ENCODE measurements around the gene DLK2. TPM values are rescaled to one million over a fixed set of nuclear protein-coding genes. Genes with fewer than 3 reads are reported as not detected.

Gene DLK2
- total and polyA plus RNA-seq, 10 donors, result 0.12 to 0.68 (median 0.42) TPM; not detected in 2

DNA sequence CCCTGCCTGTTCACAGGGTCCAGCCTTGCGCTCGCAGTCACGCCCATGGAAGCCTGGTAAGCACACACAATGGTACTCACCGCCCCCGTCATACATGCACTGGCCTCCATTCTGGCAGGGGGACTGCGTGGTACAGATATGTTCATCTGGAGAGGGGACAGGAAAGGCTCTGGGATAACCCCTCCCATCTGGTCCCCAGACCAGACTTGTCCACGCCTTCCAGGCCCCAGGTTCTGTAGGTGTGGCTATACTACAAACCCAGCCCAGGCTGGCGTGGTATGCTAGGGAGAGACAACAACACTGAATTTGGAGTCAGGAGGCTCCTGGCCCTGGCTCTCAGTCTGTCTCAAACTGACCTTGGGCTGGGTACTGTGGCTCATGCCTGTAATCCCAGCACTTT lies 3.4 kb downstream of the DLK2 start:
- Histone ChIP-seq H3K36me3 (peaks cover 0 to 66% (median 51%) of the 10 kb centered on the region in 6 donors), H3K27me3 (replicated peaks in 1 of 7) (peaks cover 0 to 25% (median 15%) of the 10 kb centered on the region in 7 donors), H3K4me1 (peaks cover 0 to 27% (median 20%) of the 10 kb centered on the region in 6 donors), H3K27ac (no peak overlapping the region), H3K9me3 (no peaks in the 10 kb centered on the region), H3K4me3 (no peak overlapping the region)
- TF ChIP-seq, protein P1, sequence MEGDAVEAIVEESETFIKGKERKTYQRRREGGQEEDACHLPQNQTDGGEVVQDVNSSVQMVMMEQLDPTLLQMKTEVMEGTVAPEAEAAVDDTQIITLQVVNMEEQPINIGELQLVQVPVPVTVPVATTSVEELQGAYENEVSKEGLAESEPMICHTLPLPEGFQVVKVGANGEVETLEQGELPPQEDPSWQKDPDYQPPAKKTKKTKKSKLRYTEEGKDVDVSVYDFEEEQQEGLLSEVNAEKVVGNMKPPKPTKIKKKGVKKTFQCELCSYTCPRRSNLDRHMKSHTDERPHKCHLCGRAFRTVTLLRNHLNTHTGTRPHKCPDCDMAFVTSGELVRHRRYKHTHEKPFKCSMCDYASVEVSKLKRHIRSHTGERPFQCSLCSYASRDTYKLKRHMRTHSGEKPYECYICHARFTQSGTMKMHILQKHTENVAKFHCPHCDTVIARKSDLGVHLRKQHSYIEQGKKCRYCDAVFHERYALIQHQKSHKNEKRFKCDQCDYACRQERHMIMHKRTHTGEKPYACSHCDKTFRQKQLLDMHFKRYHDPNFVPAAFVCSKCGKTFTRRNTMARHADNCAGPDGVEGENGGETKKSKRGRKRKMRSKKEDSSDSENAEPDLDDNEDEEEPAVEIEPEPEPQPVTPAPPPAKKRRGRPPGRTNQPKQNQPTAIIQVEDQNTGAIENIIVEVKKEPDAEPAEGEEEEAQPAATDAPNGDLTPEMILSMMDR (IDR thresholded peaks at IDR 0.05 in 8 of 11, conservative IDR thresholded peaks at IDR 0.05 in 3 of 11), result no peak
- TF ChIP-seq POLR2AphosphoS5 (IDR thresholded peaks at IDR 0.05), result peak in 1 of 3 donors; percentile 35
- no peak for DNase-seq
- intact Hi-C loops (cut with DNase I; ENCODE audit: low total_unique reads), result loop anchor here (5.0 kb wide), 1 partner anchor 55 kb away; no protein-coding TSS in a partner anchor
- WGBS, 5 donors, result 94 to 97% (median 95%) methylated on average over 8 of the region's 8 CpGs

DNA sequence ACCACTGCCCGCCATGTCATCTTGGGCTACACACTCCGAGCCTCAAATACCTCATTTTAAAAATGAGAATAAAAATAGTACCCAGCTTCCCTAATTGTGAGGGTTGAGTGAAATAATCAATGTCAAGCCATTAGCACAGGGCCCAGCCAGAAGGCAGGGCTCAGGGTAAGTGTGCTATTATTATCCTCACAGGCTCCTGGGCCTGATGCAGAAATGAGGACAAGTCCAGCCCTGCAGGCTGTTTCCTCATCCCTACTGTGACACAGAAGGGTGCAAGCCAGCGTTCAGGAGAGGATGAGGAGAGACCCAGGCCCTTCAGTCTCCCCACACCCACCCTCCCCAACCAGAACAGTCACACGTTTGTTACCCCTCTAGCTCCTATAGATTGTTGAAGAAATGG lies 4.0 kb downstream of the DLK2 start:
- intact Hi-C loops (cut with DNase I; ENCODE audit: low total_unique reads), result loop anchor here (5.0 kb wide), 1 partner anchor 56 kb away; no protein-coding TSS in a partner anchor
- no peak overlapping the region for H3K27ac ChIP-seq
- peaks cover 0 to 24% (median 20%) of the 10 kb centered on the region in 6 donors for H3K4me1 ChIP-seq
- WGBS, 5 donors, result 81 to 93% (median 85%) methylated on average over 4 of the region's 4 CpGs
- H3K4me3 ChIP-seq, result no peak overlapping the region
- peaks cover 0 to 72% (median 54%) of the 10 kb centered on the region in 6 donors for H3K36me3 ChIP-seq
- TF ChIP-seq, protein P1 (IDR thresholded peaks at IDR 0.05 in 8 of 11, conservative IDR thresholded peaks at IDR 0.05 in 3 of 11), result no peak
- TF ChIP-seq POLR2A (IDR thresholded peaks at IDR 0.05) (no peak), POLR2AphosphoS5 (IDR thresholded peaks at IDR 0.05) (no peak)
- H3K9me3 ChIP-seq, result no peaks in the 10 kb centered on the region
- peaks cover 0 to 19% (median 9%) of the 10 kb centered on the region in 7 donors for H3K27me3 ChIP-seq (replicated peaks in 1 of 7)
- DNase-seq, result no peak

DNA sequence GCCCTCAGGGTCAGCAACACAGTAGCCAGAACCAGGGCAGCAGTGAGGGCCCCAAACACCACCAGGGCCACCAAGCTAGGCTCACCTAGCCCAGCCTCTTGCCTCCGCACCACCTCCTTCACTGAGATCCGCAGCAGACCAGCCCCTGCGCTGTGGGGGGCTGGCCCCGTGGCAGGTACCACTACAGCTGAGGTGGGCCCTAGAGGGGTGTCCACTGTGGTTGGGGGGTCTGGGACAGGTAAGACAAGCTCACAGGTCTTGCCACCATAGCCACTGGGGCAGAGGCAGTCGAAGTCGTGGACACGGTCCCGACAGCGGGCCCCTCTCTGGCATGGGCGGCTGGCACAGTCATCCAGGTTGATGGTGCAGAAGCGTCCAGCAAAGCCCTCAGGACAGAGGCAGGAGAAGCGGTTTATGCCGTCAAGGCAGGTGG lies 4.6 kb downstream of the DLK2 start:
- H3K4me1 ChIP-seq, result peaks cover 0 to 17% (median 14%) of the 10 kb centered on the region in 6 donors
- H3K36me3 ChIP-seq, result peaks cover 0 to 78% (median 60%) of the 10 kb centered on the region in 6 donors
- H3K4me3 ChIP-seq, result no peak overlapping the region
- no peaks in the 10 kb centered on the region for H3K9me3 ChIP-seq
- WGBS, 5 donors, result 88 to 99% (median 95%) methylated on average over 13 of the region's 13 CpGs
- no peak overlapping the region for H3K27ac ChIP-seq
- no peak for DNase-seq
- TF ChIP-seq POLR2A (IDR thresholded peaks at IDR 0.05) (no peak), POLR2AphosphoS5 (IDR thresholded peaks at IDR 0.05) (peak in 1 of 3 donors; percentile 45)
- TF ChIP-seq, protein P1 (IDR thresholded peaks at IDR 0.05 in 8 of 11, conservative IDR thresholded peaks at IDR 0.05 in 3 of 11), result no peak
- intact Hi-C loops (cut with DNase I; ENCODE audit: low total_unique reads), result loop anchor here (5.0 kb wide), 1 partner anchor 57 kb away; no protein-coding TSS in a partner anchor
- peaks cover 0 to 13% (median 3%) of the 10 kb centered on the region in 7 donors for H3K27me3 ChIP-seq (replicated peaks in 1 of 7)

DNA sequence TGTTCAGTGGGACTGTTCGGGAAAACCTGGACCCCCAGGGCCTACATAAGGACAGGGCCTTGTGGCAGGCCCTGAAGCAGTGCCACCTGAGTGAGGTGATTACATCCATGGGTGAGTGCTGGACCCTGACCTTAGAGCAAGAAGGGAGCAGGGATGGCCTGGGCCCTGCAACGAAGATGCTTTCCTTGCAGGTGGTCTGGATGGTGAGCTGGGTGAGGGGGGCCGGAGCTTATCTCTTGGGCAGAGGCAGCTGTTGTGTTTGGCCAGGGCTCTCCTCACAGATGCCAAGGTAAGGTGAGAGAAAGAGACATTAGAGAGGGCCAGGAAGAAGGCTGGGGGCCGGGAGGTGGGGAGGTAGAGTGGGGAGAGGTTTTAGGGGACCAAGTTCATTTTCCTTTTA lies 6.4 kb downstream of the DLK2 start:
- Histone ChIP-seq H3K27me3 (replicated peaks in 1 of 7) (no peaks in the 10 kb centered on the region), H3K4me1 (peaks cover 0 to 8% (median 0%) of the 10 kb centered on the region in 6 donors), H3K4me3 (no peak overlapping the region), H3K36me3 (peaks cover 0 to 96% (median 77%) of the 10 kb centered on the region in 6 donors), H3K27ac (no peak overlapping the region), H3K9me3 (no peaks in the 10 kb centered on the region)
- DNase-seq, result no peak
- TF ChIP-seq, protein P1 (IDR thresholded peaks at IDR 0.05 in 8 of 11, conservative IDR thresholded peaks at IDR 0.05 in 3 of 11), result no peak
- no peak for TF ChIP-seq POLR2A (IDR thresholded peaks at IDR 0.05)
- no peak for TF ChIP-seq POLR2AphosphoS5 (IDR thresholded peaks at IDR 0.05)
- 94 to 98% (median 96%) methylated on average over 4 of the region's 4 CpGs for WGBS, 5 donors
- intact Hi-C loops (cut with DNase I; ENCODE audit: low total_unique reads), result no loop called here

Data from spleen (tissue), 11 donors.